A549 treated with DMSO at 1 μM for 4 hours (cell line): ENCODE data around the gene MAGI1. TPM values are rescaled to one million over a fixed set of nuclear protein-coding genes. Genes with fewer than 3 reads are reported as not detected.

Experiments used
- total RNA-seq: library from RNA; stranded (reverse); fragments of 200-300 nt; extraction: Qiagen RNA extraction; gene quantifications from 5 replicates; pipeline ENCODE4 v1.2.3, GENCODE V29; 2022; ENCODE audit warnings: low read depth

The MAGI1 gene
- total RNA-seq: 3.0 to 5.5 TPM (median 4.5 TPM) in 5 replicates

GRCh38 chr3:66038726-66039589 is at the start of gene MAGI1:
Gene MAGI1, minus strand, starts transcription at chr3:66038918. Its CDS starts 610 bp downstream, at chr3:66038308.

Other genes with a start within 250 kb of the MAGI1 start
- gene SLC25A26, start 182.1 kb upstream of the MAGI1 start, total RNA-seq: 17.1 to 21.5 TPM (median 19.7 TPM) in 5 replicates